ENCODE results near the gene OR10S1. TPM values are rescaled to one million over a fixed set of nuclear protein-coding genes. Genes with fewer than 3 reads are reported as not detected.
"Not testable (repeated sequence)": the region's sequence is repeated elsewhere in the genome, so short reads cannot be mapped to it uniquely, and the experiment has no call there.

Gene OR10S1
- not detected for polyA plus RNA-seq (2013, experiment 1 of 2)
- not detected for polyA plus RNA-seq (2013, experiment 2 of 2)

GRCh38 chr11:123977731-123978347 is at the start of gene OR10S1:
TSS of gene OR10S1 (minus strand) at chr11:123977781. CDS start at chr11:123977664, 117 bp downstream.
- H3K79me1 ChIP-seq (replicated peaks; ENCODE audit: low read length, poor library complexity, severe bottlenecking): no peaks in the 10 kb centered on the region
- H3K4me2 ChIP-seq (ENCODE audit: low read length, poor library complexity, severe bottlenecking): no peak within 1 kb of the TSS
- no peak within 1 kb of the TSS for H4K8ac ChIP-seq (ENCODE audit: low read length)
- no peak for DNase-seq
- H2BK15ac ChIP-seq (ENCODE audit: low read depth, poor library complexity, severe bottlenecking): no peak within 1 kb of the TSS
- no peaks in the 10 kb centered on the region for H3K36me3 ChIP-seq (ENCODE audit: control insufficient read depth in 1 of 2, insufficient read depth in 2 of 2, low read depth in 1 of 2, low read length in 2 of 2)
- no peak within 1 kb of the TSS for H3K23ac ChIP-seq (ENCODE audit: low read length in 2 of 2)
- no peak within 1 kb of the TSS for H3K9ac ChIP-seq (ENCODE audit: low read length)
- no peaks in the 10 kb centered on the region for H3K27me3 ChIP-seq (ENCODE audit: control insufficient read depth in 1 of 2, insufficient read depth in 1 of 2, low read length in 2 of 2)
- H3K9me3 ChIP-seq (ENCODE audit: control insufficient read depth, low read length): no peaks in the 10 kb centered on the region
- no peak within 1 kb of the TSS for H2BK120ac ChIP-seq (ENCODE audit: low read depth, low read length)
- H3K4me3 ChIP-seq (ENCODE audit: insufficient read depth in 1 of 2, low read depth in 1 of 2, low read length in 2 of 2): no peak within 1 kb of the TSS
- no peak within 1 kb of the TSS for H3K18ac ChIP-seq (ENCODE audit: low read depth in 1 of 2, low read length in 2 of 2)
- H2BK5ac ChIP-seq (ENCODE audit: low read depth, low read length, poor library complexity, severe bottlenecking): no peak within 1 kb of the TSS
- no peak within 1 kb of the TSS for H3K4ac ChIP-seq (ENCODE audit: low read depth in 1 of 2, low read length in 2 of 2)
- no peak within 1 kb of the TSS for H3K27ac ChIP-seq (ENCODE audit: low read length, poor library complexity, severe bottlenecking)
- no peak within 1 kb of the TSS for H2AK5ac ChIP-seq (ENCODE audit: low read length, severe bottlenecking)
- peak within 1 kb of the TSS in 1 of 2 experiments; percentile 22 for H3K14ac ChIP-seq (ENCODE audit: low read length in 2 of 2)
- H3K4me1 ChIP-seq (ENCODE audit: control insufficient read depth, insufficient read depth, low read depth, low read length): no peaks in the 10 kb centered on the region
- no peak within 1 kb of the TSS for H2BK12ac ChIP-seq (ENCODE audit: low read length in 2 of 2)
- no peak within 1 kb of the TSS for H4K91ac ChIP-seq (ENCODE audit: low read length)
- H2AFZ ChIP-seq (ENCODE audit: low read depth, low read length): no peak within 1 kb of the TSS

- no peak for DNase-seq
- no peak within 1 kb of the TSS for H2BK120ac ChIP-seq (ENCODE audit: low read depth, low read length)
Observed at GRCh38 chr11:124026498-124026897, 48.9 kb upstream of the OR10S1 start, which contains the start of gene OR10G8. TSS of gene OR10G8 (plus strand) at chr11:124026798. CDS start at chr11:124029623, 2,825 bp downstream.

GRCh38 chr11:124015837-124016236 is 38.3 kb upstream of the OR10S1 start:
- H3K27ac ChIP-seq (ENCODE audit: low read length, poor library complexity, severe bottlenecking); H3K36me3 ChIP-seq (ENCODE audit: control insufficient read depth in 1 of 2, insufficient read depth in 2 of 2, low read depth in 1 of 2, low read length in 2 of 2); H4K8ac ChIP-seq (ENCODE audit: low read length); H2BK120ac ChIP-seq (ENCODE audit: low read depth, low read length); H3K18ac ChIP-seq (ENCODE audit: low read depth in 1 of 2, low read length in 2 of 2); H3K4me3 ChIP-seq (ENCODE audit: insufficient read depth in 1 of 2, low read depth in 1 of 2, low read length in 2 of 2); H2BK5ac ChIP-seq (ENCODE audit: low read depth, low read length, poor library complexity, severe bottlenecking); DNase-seq; H3K4ac ChIP-seq (ENCODE audit: low read depth in 1 of 2, low read length in 2 of 2); H3K79me1 ChIP-seq (replicated peaks; ENCODE audit: low read length, poor library complexity, severe bottlenecking); H2BK12ac ChIP-seq (ENCODE audit: low read length in 2 of 2); H4K91ac ChIP-seq (ENCODE audit: low read length); H3K27me3 ChIP-seq (ENCODE audit: control insufficient read depth in 1 of 2, insufficient read depth in 1 of 2, low read length in 2 of 2); H3K9me3 ChIP-seq (ENCODE audit: control insufficient read depth, low read length); H3K23ac ChIP-seq (ENCODE audit: low read length in 2 of 2); H2AFZ ChIP-seq (ENCODE audit: low read depth, low read length); H3K14ac ChIP-seq (ENCODE audit: low read length in 2 of 2); H3K4me1 ChIP-seq (ENCODE audit: control insufficient read depth, insufficient read depth, low read depth, low read length); H3K9ac ChIP-seq (ENCODE audit: low read length); H2AK5ac ChIP-seq (ENCODE audit: low read length, severe bottlenecking); H2BK15ac ChIP-seq (ENCODE audit: low read depth, poor library complexity, severe bottlenecking); H3K4me2 ChIP-seq (ENCODE audit: low read length, poor library complexity, severe bottlenecking): not testable (repeated sequence)
- WGBS: 85% methylated on average over 4 of the region's 9 CpGs

More at GRCh38 chr11:124026498-124026897, 48.9 kb upstream of the OR10S1 start, which contains the start of gene OR10G8:
- no peak within 1 kb of the TSS for H3K4me3 ChIP-seq (ENCODE audit: insufficient read depth in 1 of 2, low read depth in 1 of 2, low read length in 2 of 2)
- no peak within 1 kb of the TSS for H3K4me2 ChIP-seq (ENCODE audit: low read length, poor library complexity, severe bottlenecking)
- no peak within 1 kb of the TSS for H2AFZ ChIP-seq (ENCODE audit: low read depth, low read length)
- no peak within 1 kb of the TSS for H3K9ac ChIP-seq (ENCODE audit: low read length)
- no peak within 1 kb of the TSS for H3K14ac ChIP-seq (ENCODE audit: low read length in 2 of 2)
- no peak within 1 kb of the TSS for H2BK5ac ChIP-seq (ENCODE audit: low read depth, low read length, poor library complexity, severe bottlenecking)
- no peak within 1 kb of the TSS for H2BK12ac ChIP-seq (ENCODE audit: low read length in 2 of 2)
- no peaks in the 10 kb centered on the region for H3K4me1 ChIP-seq (ENCODE audit: control insufficient read depth, insufficient read depth, low read depth, low read length)
- no peak within 1 kb of the TSS for H4K8ac ChIP-seq (ENCODE audit: low read length)
- H4K91ac ChIP-seq (ENCODE audit: low read length): no peak within 1 kb of the TSS
- no peak within 1 kb of the TSS for H3K18ac ChIP-seq (ENCODE audit: low read depth in 1 of 2, low read length in 2 of 2)
- no peaks in the 10 kb centered on the region for H3K9me3 ChIP-seq (ENCODE audit: control insufficient read depth, low read length)
- no peak within 1 kb of the TSS for H2AK5ac ChIP-seq (ENCODE audit: low read length, severe bottlenecking)
- no peak within 1 kb of the TSS for H3K23ac ChIP-seq (ENCODE audit: low read length in 2 of 2)
- no peak within 1 kb of the TSS for H3K4ac ChIP-seq (ENCODE audit: low read depth in 1 of 2, low read length in 2 of 2)
- H2BK15ac ChIP-seq (ENCODE audit: low read depth, poor library complexity, severe bottlenecking): no peak within 1 kb of the TSS
- H3K27me3 ChIP-seq (ENCODE audit: control insufficient read depth in 1 of 2, insufficient read depth in 1 of 2, low read length in 2 of 2): no peaks in the 10 kb centered on the region
- H3K27ac ChIP-seq (ENCODE audit: low read length, poor library complexity, severe bottlenecking): no peak within 1 kb of the TSS
- 53% methylated on average over 1 of the region's 2 CpGs for WGBS
- no peaks in the 10 kb centered on the region for H3K36me3 ChIP-seq (ENCODE audit: control insufficient read depth in 1 of 2, insufficient read depth in 2 of 2, low read depth in 1 of 2, low read length in 2 of 2)
- H3K79me1 ChIP-seq (replicated peaks; ENCODE audit: low read length, poor library complexity, severe bottlenecking): no peaks in the 10 kb centered on the region

- Histone ChIP-seq H3K4ac (ENCODE audit: low read depth in 1 of 2, low read length in 2 of 2) (no peak within 1 kb of the TSS), H3K9me3 (ENCODE audit: control insufficient read depth, low read length) (no peaks in the 10 kb centered on the region), H3K9ac (ENCODE audit: low read length) (no peak within 1 kb of the TSS), H4K8ac (ENCODE audit: low read length) (no peak within 1 kb of the TSS), H2AFZ (ENCODE audit: low read depth, low read length) (no peak within 1 kb of the TSS), H4K91ac (ENCODE audit: low read length) (no peak within 1 kb of the TSS), H3K4me1 (ENCODE audit: control insufficient read depth, insufficient read depth, low read depth, low read length) (no peaks in the 10 kb centered on the region), H2BK120ac (ENCODE audit: low read depth, low read length) (no peak within 1 kb of the TSS), H3K27ac (ENCODE audit: low read length, poor library complexity, severe bottlenecking) (no peak within 1 kb of the TSS), H3K23ac (ENCODE audit: low read length in 2 of 2) (no peak within 1 kb of the TSS), H3K14ac (ENCODE audit: low read length in 2 of 2) (no peak within 1 kb of the TSS), H3K27me3 (ENCODE audit: control insufficient read depth in 1 of 2, insufficient read depth in 1 of 2, low read length in 2 of 2) (no peaks in the 10 kb centered on the region), H2AK5ac (ENCODE audit: low read length, severe bottlenecking) (no peak within 1 kb of the TSS), H3K4me3 (ENCODE audit: insufficient read depth in 1 of 2, low read depth in 1 of 2, low read length in 2 of 2) (no peak within 1 kb of the TSS), H2BK12ac (ENCODE audit: low read length in 2 of 2) (no peak within 1 kb of the TSS), H3K36me3 (ENCODE audit: control insufficient read depth in 1 of 2, insufficient read depth in 2 of 2, low read depth in 1 of 2, low read length in 2 of 2) (no peaks in the 10 kb centered on the region), H3K79me1 (replicated peaks; ENCODE audit: low read length, poor library complexity, severe bottlenecking) (no peaks in the 10 kb centered on the region), H2BK15ac (ENCODE audit: low read depth, poor library complexity, severe bottlenecking) (no peak within 1 kb of the TSS), H3K18ac (ENCODE audit: low read depth in 1 of 2, low read length in 2 of 2) (no peak within 1 kb of the TSS), H2BK5ac (ENCODE audit: low read depth, low read length, poor library complexity, severe bottlenecking) (no peak within 1 kb of the TSS), H3K4me2 (ENCODE audit: low read length, poor library complexity, severe bottlenecking) (no peak within 1 kb of the TSS)
- 67% methylated on average over 2 of the region's 2 CpGs for WGBS
- DNase-seq: no peak
Observed at GRCh38 chr11:124012697-124013096, 35.1 kb upstream of the OR10S1 start, which contains the start of gene OR10G4. TSS of gene OR10G4 (plus strand) at chr11:124012997. CDS start at chr11:124015575, 2,578 bp downstream.

Data from mesenchymal stem cell (in vitro differentiated cells and primary cell).